ENCODE results near the gene CTCFL. TPM values are rescaled to one million over a fixed set of nuclear protein-coding genes. Genes with fewer than 3 reads are reported as not detected.

CTCFL gene
- total RNA-seq, 1 experiment from 2014 or later = 0.42 TPM

GRCh38 chr20:57561356-57562279 is 36.7 kb upstream of the CTCFL start:
- in situ Hi-C loops (cut with HindIII; ENCODE audit: low pct_unique_long_range_greater_than_20kb, low sequenced_read_pairs) = no loop called here
- DNase-seq (ENCODE audit: low read depth, low spot score) = no peak

DNA sequence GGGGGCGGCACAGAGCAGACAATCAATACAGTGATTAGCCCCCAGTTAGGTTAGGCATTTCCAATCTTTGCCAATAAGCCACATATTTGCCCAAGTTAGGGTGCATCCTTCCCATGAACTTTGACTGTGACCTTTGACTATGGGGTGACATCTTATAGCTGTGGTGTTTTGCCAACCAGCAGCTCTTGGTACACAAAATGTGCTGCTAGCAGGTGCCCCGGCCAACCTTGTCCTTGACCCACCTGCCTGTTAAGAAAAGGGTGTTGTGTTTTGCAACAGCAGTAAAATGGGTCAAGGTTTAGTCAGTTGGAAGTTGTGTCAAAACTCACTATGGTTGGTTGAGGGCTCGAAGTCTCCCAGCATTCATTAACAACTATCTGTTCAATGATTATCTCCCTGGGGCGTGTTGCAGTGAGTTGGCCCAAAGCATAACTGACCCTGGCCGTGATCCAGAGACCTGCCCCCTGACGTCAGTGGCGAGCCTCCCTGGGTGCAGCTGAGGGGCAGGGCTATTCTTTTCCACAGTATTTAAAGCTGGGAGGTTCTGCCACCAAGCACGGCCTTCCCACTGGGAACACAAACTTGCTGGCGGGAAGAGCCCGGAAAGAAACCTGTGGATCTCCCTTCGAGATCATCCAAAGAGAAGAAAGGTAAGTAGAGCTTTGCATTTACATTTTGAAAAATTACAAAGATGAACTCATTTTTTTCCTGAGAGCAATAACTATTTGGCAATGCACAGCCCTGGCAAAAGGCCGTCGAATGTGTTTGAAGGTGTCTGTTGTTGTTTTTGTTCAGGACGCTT is 35.8 kb upstream of the CTCFL start, which contains the start of gene PCK1:
TSS of gene PCK1 (plus strand) at position 557 of the 802 bp plus-strand sequence. CDS start 302 bp downstream, outside the sequence.
- peak; percentile 34 for DNase-seq (ENCODE audit: low read depth, low spot score)
- in situ Hi-C loops (cut with HindIII; ENCODE audit: low pct_unique_long_range_greater_than_20kb, low sequenced_read_pairs) = no loop called here

DNA sequence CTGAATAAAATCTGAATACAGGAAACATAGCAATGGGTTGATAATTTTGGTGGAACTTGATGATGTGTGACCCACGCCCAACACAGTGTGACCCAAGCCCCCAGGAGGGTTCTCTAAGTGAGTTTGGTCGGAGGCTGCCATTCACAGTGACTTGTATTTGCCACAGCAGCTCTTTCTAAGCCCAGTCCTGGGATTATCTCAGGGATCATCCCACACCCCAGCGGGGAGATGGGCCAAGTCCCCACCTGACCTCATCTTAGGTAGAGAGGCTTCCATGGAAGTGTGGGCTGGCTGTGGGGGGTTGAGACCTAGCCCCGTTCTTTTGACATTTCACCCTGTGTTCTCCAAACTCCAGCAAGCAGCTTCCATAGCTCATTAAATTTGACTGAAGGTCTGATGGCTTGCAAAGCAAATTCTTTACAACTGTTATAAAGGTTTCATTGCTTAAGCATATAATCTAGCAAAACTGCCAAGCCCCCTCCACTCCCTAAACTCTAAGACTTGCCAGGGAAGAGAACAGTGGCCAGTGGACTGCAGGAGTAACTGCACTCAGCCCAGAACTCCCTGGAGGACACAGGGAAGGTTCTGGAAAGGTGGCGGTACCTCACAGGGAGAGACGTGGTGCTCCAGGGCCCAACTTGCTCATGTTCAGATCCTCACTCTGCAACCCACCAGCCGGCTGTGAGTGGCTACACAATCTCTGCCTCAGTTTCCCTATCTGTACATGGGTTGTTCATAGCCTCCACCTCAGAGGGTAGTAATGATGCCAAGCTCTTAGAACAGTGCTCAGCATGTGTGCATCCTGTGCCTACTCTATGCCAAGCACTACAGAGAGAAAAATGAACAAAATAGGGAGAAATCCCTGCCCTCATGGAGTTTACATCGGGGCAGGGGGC is 35.0 kb upstream of the CTCFL start:
- no peak for DNase-seq (ENCODE audit: low read depth, low spot score)
- in situ Hi-C loops (cut with HindIII; ENCODE audit: low pct_unique_long_range_greater_than_20kb, low sequenced_read_pairs) = no loop called here

- in situ Hi-C loops (cut with HindIII; ENCODE audit: low pct_unique_long_range_greater_than_20kb, low sequenced_read_pairs) = no loop called here
- no peak for DNase-seq (ENCODE audit: low read depth, low spot score)
Observed at GRCh38 chr20:57559289-57559634, 34.3 kb upstream of the CTCFL start.

GRCh38 chr20:57558614-57559288 is 33.8 kb upstream of the CTCFL start:
- in situ Hi-C loops (cut with HindIII; ENCODE audit: low pct_unique_long_range_greater_than_20kb, low sequenced_read_pairs) = no loop called here
- DNase-seq (ENCODE audit: low read depth, low spot score) = no peak

DNA sequence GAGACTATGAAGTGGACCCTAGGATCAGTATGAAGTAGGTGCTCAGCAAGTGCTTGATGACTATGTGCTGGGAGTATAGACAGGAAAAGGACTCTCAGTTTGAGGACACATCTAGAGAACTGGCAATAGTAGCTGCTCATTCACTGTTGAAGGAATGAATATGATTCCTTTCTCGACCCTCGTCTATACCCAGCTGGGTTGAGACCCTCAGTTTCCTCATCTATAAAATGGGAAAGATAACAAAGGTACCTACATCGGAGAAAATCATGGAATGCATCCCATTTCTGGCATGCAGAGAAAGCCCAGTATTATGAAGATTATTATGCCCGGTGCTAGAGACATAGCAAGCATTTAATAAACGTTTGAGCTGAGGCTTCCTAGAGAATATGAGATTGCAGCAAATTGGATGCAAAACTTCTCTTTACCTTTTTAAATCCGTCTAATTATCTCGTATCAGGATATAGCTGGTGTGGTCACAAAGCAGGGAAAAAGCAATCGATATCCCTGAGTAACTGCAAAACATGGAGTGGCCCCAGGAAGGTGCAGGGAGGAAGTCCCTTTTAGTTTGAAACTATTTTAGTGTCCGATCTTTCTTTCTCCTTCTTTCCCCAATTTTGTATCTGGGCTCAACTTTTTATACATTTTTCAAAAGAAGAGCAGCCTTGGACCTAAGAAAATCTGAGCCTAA is 33.1 kb upstream of the CTCFL start:
- no peak for DNase-seq (ENCODE audit: low read depth, low spot score)
- in situ Hi-C loops (cut with HindIII; ENCODE audit: low pct_unique_long_range_greater_than_20kb, low sequenced_read_pairs) = no loop called here

DNA sequence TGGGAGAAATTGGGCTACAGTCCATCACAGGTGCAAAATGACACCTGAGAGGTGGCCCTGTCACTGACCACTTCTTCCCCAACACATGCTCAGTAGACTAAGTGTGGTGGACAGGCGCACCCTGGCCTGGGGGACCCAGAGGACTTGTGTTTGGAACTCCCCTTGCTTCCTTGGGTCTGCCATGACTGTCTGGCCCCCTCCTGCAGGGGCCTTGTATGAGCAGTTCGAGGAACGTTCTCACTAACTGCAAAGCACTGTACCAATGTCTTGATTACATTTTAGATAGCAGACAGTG is 32.0 kb upstream of the CTCFL start:
- in situ Hi-C loops (cut with HindIII; ENCODE audit: low pct_unique_long_range_greater_than_20kb, low sequenced_read_pairs) = no loop called here
- DNase-seq (ENCODE audit: low read depth, low spot score) = no peak

DNA sequence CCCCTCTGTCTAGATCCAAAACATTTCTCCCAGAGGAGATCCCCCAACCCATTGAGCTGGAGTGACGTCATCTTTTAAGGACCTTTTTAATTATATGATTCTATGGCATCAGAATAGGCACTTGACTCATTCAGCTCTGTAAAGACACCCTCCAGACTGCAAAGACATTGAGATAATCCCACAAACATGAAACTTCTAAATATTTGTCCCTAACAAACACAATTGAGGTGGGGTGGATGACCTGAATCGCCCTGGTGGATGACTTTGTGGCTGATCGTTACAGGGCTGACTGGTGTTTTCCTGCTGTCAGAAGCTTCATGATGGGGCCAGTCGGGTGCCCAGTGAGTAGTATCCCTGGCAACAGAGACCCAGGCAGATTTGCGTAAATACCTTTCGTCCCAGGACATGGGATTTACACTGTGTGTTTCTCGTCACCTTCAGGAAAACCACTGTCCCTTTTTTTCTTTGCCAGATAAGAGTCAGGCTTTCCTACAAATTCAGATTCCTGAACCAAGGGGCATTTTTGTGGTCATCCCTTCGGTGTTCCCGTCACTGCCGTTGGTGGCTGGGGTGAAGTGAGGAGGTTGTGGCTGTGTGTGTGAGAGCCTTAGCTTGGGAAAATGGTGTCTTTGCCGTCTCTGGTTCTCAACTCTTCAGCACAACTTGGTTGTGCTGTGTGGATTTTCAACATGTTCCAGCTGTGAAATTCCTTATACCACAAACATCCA is 30.7 kb upstream of the CTCFL start:
- no peak for DNase-seq (ENCODE audit: low read depth, low spot score)
- in situ Hi-C loops (cut with HindIII; ENCODE audit: low pct_unique_long_range_greater_than_20kb, low sequenced_read_pairs) = no loop called here

DNA sequence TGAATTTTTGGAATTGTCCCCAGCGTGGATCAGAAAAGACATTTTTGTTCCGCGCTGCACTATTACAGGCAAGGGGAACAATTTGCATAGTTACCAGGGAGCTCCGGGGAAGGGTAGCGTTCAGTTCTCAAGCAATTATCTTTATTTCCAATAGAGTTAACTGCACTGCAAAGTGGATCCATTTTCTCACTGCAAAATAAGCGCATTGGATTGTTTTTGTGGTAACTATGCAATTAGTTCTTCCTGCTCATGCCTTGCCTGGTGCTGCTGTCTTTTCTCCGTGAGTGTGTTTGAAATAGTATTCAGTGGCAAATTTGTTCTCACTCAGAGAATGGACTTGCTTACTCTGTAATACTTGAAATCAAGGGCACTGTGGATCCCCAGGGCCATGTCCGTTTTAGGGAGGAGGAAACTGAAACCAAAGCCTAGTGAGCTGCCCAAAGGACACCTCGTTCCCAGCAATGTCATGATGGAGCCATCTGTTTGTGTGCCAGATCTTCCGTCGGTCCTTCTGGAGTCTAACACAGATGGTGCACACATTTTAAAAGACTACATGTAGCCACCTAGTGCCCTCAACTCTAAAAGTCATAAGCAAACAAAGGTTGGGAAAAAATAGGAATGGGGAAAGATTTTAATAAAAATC is 28.6 kb upstream of the CTCFL start:
- DNase-seq (ENCODE audit: low read depth, low spot score) = no peak
- in situ Hi-C loops (cut with HindIII; ENCODE audit: low pct_unique_long_range_greater_than_20kb, low sequenced_read_pairs) = no loop called here

GRCh38 chr20:57552471-57552870 is 27.5 kb upstream of the CTCFL start:
- in situ Hi-C loops (cut with HindIII; ENCODE audit: low pct_unique_long_range_greater_than_20kb, low sequenced_read_pairs) = no loop called here

DNA sequence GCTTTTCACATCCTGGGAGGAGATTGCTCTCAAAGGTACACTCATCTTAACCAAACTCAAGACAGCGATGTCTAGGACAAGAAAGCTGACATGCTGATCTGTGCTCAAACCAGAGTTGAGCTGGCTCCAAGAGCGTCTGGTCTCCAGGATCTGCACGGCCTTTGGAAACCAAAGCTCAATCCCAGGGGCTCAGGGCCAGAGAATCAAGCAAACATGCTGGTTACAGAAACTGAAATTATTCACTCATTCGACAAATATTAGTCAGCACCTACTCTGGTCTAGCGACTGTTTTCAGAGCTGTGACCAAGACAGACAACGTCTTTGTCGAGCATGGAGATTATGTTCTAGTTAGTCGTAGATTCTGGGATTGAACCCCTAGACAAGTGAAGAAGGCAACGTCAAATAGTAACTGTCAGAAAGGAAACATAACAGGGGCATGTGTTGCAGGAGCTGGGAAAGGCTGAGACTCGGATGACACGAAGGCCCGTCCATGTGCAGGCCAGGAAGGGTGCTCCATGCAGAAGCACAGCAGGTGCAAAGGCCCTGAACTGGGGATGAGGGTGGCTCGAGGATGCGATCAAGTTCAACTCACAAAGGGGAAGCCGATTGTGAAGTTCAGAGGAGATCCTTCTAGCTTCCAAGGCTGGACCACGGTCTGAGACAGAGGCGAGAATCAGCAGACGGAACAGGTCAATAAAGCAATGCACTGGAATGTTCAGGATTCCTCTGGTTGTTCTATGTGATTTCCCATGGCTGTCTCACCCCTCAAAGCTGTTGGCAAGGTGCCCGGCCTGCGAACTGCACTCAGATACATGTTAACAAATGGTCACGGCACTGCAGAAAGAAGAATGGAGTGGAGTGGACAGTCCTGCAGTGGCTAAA is 23.5 kb upstream of the CTCFL start:
- in situ Hi-C loops (cut with HindIII; ENCODE audit: low pct_unique_long_range_greater_than_20kb, low sequenced_read_pairs) = no loop called here
- no peak for DNase-seq (ENCODE audit: low read depth, low spot score)

More at GRCh38 chr20:57552471-57552870, 27.5 kb upstream of the CTCFL start:
- DNase-seq (ENCODE audit: low read depth, low spot score) = no peak

DNA sequence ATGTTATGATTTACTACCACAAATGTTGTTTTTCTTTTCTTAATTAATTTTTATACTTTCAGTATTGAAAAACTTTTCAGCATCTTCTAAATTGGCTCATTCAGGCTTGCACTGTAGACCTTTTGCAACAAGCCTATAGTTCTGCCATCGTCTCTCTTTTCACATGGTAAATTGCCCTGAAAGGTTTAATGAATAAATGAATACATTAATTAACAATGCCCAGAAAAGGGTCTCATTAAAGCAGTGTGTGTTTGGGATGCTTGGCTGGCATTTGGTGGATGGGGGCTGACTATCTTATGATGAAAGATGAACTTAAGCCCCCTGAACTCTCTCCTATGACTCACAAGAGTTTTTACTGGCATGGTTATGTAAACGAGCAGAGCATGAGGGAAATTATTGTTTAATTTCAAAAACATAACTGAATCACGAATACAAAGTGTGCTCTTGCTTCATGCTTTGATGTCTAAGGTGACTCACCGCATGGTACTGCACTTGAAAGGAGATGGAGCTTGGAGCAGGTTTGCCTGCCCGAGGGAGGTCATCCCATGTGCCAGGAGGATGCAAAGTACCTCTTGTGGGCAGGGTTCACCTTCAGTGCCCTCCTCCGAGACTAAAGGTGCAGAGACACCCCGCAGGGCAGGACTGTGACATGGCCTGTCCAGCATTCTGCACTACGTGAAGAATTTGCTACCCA is 22.2 kb upstream of the CTCFL start:
- DNase-seq (ENCODE audit: low read depth, low spot score) = no peak
- in situ Hi-C loops (cut with HindIII; ENCODE audit: low pct_unique_long_range_greater_than_20kb, low sequenced_read_pairs) = no loop called here

GRCh38 chr20:57545927-57546662 is 21.2 kb upstream of the CTCFL start:
- in situ Hi-C loops (cut with HindIII; ENCODE audit: low pct_unique_long_range_greater_than_20kb, low sequenced_read_pairs) = no loop called here
- peak; percentile 22 for DNase-seq (ENCODE audit: low read depth, low spot score)
